Inflammatory macrophage treated with lipopolysaccharide for 1 hour (primary cell): ENCODE measurements around the gene EXOC6.

Experiments used
- DNase-seq, 2 donors: peaks; one replicate each; pipeline ENCODE4 v3.0.0-alpha.2; 2020 to 2022

The EXOC6 gene

GRCh38 chr10:93067443-93068365 is 219.4 kb downstream of the EXOC6 start:
- no peak for DNase-seq

- no peak for DNase-seq
Observed at GRCh38 chr10:93068411-93069244, 220.3 kb downstream of the EXOC6 start.

- DNase-seq, result no peak
Observed at GRCh38 chr10:93069245-93069561, 220.9 kb downstream of the EXOC6 start.

DNA sequence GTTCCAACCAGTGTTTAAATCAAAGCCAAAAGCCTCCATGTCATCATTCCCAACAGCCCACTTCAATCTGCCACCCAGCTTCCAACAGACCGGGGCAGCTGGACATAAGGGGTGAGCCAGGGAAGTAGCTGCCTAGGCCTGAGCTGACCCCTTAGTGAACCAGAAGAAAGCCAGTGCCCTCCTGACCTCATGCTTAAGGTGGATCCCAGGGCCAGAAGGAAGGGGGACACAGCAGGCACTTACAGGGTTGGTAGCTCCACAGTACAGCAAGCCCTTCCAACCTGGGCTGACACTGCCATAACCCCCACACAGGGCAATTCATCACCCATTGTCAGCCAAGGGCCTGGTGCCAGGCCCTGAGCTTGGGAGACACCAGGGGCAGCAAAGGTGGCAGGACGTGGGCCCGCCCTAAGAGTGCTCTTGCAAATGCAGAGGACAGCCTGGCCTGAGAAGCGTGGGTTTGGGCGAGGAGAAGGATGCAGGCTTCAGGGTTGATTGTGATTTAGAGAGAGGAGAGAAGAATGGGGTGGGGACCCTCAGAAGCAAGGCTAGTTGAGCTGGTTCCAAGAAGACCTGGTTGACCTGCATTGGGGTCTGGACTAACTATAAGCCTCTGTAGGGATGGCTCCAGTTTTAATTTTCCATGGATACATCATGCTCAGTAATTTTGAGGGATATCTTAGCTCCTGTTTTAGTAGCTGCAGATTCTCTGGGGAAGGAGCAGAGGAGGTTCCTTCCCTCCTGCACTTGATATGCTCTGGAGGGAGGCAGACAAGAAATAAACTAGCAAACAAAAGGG is 222.3 kb downstream of the EXOC6 start:
- no peak for DNase-seq

DNA sequence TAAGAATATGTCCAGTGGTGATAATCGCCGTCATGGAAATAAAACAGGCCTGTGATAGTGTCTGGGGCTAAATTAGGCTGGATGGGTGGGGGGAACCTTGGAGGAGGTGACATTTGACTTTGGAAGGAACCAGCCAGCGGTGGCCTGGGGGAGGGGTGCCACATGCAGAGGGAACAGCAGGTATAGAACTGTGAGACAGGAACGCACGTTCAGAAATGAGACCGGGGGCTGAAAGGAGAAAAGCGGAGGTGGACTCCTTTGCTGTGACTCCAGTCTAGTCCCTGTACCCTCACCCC is 222.8 kb downstream of the EXOC6 start:
- no peak for DNase-seq

- peak in 1 of 2 donors; percentile 5 for DNase-seq
Observed at GRCh38 chr10:93071674-93072224, 223.4 kb downstream of the EXOC6 start.

DNA sequence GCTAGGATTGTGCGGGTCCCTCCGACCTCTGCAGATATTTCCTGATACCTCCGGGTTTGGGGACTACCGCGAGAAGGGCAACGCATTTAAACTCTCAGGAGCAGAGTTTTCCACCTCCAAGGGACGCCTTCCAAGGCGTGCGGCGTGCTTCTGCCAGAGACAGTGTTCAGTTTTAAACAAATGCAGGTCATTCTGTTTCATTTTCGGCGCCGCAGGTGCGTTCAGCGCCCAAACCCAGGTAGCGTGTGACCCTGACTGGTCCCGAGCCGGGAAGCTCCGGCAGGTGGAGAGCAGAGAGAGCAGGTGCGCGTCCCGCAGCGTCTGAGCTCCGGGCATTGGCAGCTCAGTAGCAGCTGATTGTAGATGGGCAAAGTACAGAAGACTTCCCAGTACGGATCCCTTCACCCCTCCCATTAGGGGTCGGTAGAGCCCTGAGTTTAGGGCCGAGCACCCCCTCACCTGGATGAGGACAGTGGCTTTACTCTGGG is 223.9 kb downstream of the EXOC6 start:
- DNase-seq, result no peak

DNA sequence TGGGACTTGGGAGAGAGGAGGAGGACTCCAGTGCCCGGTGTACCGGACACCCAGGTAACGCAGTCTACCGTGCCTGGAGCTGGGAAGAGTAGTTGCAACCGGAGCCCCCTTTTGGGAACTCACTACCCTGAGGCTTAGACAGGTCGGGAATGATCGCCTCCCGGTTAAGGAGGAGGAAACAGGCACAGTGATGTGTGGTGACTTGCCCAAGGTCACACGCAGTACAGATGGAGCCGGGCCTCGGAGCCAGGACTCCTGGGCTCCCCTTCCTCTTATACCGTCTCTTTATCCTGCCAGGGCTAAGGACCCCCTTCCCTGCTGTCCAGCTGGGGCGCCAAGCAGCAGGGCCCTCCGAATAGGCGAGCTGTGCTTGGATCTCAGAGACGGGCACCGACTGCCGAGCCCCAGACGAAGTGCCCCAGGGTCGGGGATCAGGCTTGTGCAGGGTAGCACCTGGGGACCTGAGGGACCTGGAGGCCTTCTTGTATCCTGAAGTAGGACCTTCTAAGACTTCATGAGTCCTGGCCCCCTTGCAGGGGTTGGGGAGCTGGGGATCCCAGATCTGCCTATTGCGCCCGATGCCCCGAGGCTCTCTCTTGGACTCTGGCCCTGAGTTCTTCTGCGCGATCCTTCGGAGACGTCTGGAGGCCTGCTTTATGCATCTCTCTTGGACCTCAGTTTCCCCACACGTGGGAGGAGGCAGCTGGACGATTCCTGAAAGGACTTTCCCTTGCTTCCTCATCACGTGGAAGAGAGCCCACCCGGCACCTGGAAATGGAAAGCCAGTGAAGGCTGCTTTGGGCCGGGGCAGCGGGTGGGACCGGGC is 224.6 kb downstream of the EXOC6 start:
- DNase-seq, result no peak

- no peak for DNase-seq
Observed at GRCh38 chr10:93073539-93074146, 225.3 kb downstream of the EXOC6 start, which contains the start of gene CYP26A1. Gene CYP26A1, plus strand, starts transcription at chr10:93073893. Its CDS starts 42 bp downstream, at chr10:93073935.

- DNase-seq, result no peak
Observed at GRCh38 chr10:93074147-93074596, 225.9 kb downstream of the EXOC6 start.

- DNase-seq, result no peak
Observed at GRCh38 chr10:93074597-93075368, 226.5 kb downstream of the EXOC6 start.

GRCh38 chr10:93075369-93076221 is 227.3 kb downstream of the EXOC6 start:
- DNase-seq, result no peak

- DNase-seq, result no peak
Observed at GRCh38 chr10:93076871-93077270, 228.6 kb downstream of the EXOC6 start.

DNA sequence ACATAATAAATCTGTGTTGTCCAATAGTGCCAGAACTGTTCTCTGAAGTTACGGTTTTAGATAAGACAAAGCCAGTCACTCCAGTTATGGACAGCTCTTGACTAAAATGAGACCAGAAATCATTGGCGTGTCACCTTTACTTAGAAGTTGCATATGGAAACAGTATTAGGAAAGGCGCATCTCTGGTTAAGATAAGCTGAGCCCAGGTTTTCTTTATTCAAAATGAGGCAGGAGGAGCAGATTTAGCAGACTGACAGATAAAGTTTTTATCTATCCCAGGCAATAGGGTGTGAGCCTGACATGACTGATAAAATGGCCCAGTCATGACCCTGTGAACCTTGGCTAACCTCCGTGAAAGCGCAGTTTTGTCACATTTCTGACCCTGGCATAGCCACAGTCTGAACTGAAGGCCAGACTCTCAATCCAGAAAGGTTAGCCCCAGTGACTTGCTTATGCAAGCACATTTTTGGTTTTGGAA is 229.6 kb downstream of the EXOC6 start:
- DNase-seq, result no peak

DNA sequence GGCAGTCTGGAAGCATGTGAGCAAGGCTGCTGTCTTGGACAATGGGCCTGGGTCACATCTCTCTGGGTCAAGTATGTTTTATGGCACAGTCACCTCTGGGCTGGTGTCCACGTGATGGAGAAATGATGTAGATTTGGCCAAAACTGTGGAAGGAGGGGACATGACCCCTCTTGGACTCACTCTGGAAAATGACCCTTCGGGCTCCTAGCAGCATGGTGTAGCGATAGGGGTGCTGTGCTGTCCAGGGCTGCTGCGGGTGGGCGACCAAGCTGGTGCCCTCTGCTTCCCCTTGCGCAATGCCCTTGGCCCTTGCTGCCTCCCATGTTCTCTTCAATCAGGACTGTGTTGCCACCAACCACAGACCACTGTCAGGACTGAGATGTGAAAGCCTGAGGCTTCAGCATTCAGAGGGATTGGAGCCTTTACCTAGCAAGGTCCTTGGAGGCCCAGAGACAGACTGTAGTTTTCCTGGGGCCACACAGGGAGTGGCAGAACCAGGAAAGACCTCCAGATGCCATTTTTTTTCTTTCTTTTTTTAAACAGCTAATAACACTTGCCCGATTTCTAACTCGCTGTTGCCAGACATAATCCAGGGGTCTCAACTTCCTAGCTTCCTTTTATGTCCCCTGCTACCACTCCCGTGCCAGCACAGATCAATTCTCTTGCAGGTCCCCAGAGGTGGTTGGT is 231.5 kb downstream of the EXOC6 start:
- no peak for DNase-seq

DNA sequence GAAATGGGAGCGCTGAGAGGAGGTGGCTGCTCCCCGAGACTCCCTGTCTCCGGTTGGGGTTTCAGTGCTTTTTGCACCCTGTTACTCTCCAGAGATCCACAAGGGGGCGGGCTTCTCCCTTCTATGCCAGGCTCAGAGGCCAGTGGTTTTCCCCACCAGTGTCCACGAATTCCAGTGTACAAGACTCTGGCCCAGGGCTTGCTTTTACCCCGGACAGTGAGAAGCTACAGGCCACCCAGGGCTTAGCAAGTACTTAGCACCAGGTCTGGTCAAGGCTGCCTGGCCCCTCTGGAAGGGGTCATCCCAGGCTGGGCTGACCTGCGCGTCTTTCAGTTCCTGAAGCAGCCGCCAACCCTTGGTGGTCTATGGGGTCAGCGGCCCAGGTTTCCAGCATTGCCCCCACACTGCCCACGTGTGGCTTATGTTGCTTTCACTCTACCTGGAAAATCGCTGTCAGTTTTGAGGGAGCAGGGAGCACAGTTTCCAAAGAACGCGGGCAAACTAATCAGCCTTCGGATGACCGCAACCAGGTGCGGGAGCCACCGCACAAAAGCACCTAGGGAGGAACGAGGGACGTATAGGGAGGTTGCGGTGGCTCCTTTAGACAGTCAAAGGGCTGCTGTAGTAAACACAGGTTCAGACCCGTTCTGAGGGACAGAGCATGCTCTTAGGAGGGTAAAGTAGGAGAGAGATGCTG is 232.2 kb downstream of the EXOC6 start:
- DNase-seq, result peak; percentile 31 to 85

GRCh38 chr10:93081318-93081717 is 233.0 kb downstream of the EXOC6 start:
- DNase-seq, result no peak

- no peak for DNase-seq
Observed at GRCh38 chr10:93081834-93082233, 233.5 kb downstream of the EXOC6 start.
